Renal cortex interstitium (tissue), 11 donors: ENCODE measurements around the gene CKLF. TPM values are rescaled to one million over a fixed set of nuclear protein-coding genes. Genes with fewer than 3 reads are reported as not detected.
"Not testable (repeated sequence)": the region's sequence is repeated elsewhere in the genome, so short reads cannot be mapped to it uniquely, and the experiment has no call there.

Experiments
- DNase-seq, 11 donors: peaks; one replicate each; pipeline ENCODE4 v3.0.0-alpha.2; 2013; ENCODE audit warnings: low read depth in 9 of 11, low spot score in 4 of 11; ENCODE audit errors: extremely low read depth in 1 of 11
- polyA plus RNA-seq, 3 donors: library from polyadenylated mRNA; unstranded; fragments of 120-200 nt; gene quantifications; one replicate each; pipeline ENCODE4 v1.2.1, GENCODE V29; 2013; ENCODE audit not compliant: insufficient read length in 3 of 3

The CKLF gene
- polyA plus RNA-seq, 3 donors = 33.1 to 42.2 (median 41.5) TPM

GRCh38 chr16:66604376-66605176 lies 52.2 kb downstream of the CKLF start, which contains the start of gene CMTM3:
Gene CMTM3 (plus strand): TSS chr16:66604704. CDS start chr16:66604806, 102 bp downstream.
- DNase-seq = peak in 8 of 11 donors; percentile 55 to 71 (median 62)

DNA sequence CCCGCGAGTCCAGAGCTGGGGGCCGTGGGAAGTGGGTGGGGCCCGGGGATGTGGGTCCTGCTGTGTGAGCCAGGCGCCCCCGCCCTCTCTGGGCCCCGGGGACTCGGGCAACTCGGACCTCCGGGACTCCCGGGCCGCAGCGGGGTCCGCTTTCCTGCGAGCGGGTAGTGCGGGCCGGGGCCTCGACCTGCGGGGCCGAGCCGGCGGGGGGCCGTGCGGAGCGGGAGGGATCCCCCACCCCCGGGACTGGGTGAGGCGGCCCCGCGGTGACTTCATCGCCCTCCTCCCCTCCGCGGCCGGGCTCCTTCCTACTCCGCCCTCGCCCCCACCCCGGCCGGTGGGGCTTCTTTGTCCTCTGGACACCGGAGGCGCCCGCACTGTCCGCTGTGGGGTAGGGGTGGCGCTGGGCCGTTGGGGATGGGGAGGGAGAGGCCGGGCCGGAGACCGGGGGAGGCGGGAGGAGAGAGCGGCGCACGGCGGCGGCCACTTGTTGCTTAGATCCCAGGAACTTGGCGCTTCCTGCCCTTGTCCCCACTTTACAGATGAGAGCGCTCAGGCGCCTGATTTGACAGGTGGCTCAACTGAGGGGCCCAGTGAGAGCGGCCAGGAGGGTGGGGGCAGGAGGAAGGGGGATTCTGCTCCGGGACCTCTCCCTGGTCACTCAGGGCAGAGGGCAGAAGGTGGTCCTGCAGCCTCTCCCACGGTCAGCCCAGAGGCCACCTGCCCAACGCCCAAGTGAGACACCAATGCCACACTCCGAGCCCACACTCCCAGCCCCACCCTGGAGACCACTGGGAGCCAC lies 53.0 kb downstream of the CKLF start:
- DNase-seq = peak in 4 of 11 donors; percentile 24 to 51 (median 46)

DNA sequence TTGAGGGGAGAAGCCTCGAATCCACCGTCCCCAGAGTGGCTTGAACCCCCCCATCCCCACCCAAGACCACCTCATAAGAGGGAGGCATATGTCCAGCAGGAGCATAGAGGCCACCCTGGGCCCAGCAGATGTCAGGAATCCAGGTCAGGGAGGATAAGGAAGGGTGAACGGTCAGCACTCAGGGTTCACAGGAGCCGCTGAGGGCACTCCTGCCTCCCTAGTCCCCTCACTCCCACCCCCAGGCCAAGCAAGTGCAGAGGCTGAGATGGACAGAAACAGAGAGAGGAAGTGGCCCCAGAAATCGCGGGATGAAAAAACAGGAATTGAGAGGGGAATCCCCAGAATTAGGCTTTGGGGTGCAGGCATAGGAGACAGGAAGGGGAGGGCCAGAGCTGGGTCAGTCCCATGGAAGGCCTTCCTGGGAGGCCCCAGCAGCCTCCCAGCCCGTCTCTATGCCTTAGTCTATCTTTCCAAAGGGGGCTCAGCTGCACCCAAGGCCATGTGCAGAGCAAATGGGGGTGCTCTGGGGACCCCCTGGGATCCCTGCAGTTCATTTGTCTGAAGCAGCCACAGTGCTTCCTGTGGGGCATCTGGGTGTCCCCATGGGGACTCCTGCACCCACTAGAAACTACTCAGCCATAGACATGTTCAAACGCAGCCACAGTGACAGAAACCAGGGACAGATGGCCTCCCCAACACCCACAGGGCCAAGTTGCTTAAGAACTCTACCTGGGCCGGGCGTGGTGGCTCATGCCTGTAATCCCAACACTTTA lies 53.8 kb downstream of the CKLF start:
- DNase-seq = no peak

GRCh38 chr16:66608241-66609138 lies 56.1 kb downstream of the CKLF start:
- DNase-seq = peak in 10 of 11 donors; percentile 67 to 86 (median 76)

- no peak for DNase-seq
Measured at GRCh38 chr16:66609139-66609510, 56.7 kb downstream of the CKLF start.

DNA sequence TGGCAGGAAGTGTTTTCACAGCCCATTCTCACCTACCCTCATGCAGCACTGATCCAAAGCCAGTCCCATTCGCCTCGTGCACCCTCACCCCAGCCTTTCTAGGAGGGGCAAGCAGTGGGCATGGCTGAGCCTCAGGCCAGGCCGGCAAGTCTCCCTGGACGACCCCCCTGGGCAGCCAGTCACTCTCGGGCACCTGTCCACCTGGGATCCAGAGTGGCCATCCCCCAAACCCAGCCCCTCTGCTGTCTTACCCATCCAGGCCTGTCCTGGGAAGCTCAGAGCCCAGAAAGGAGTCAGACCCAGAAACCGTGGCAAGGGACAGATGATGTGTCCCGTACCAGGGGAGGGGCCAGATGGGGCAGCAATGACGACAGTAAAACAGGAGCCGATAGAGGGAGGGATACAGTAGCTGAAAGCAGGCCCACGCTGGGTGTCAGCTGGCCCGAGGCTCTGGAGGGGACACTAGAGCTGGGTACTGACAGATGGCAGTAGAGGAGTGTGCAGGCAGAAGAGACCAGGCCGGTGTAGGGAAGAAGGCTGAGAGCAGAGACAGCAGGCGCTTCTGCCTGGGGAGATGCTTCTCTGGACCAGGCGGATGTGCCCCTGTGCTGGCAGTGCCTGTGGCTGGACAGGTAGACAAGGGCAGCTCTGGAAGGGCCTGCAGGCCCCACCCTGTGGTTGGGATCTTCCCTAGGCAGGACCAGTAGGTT lies 57.9 kb downstream of the CKLF start:
- no peak for DNase-seq

DNA sequence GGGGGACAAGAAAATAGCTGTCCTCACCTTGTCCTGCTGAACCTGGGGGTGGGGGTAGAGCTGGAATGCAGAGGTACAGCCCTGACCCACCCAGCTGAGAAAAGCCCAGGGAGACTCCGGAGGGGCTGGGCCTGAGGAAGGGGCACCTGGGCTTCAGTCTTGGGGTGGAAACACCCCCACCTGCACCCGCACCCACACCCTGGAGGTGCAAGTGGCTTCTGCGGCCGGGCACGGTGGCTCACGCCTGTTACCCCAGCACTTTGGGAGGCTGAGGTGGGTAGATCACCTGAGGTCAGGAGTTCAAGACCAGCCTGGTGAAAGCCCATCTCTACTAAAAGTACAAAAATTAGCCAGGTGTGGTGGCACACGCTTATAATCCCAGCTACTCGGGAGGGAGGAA lies 59.5 kb downstream of the CKLF start:
- DNase-seq = not testable (repeated sequence)

- DNase-seq = no peak
Measured at GRCh38 chr16:66612422-66612821, 60.0 kb downstream of the CKLF start.

- no peak for DNase-seq
Measured at GRCh38 chr16:66614161-66614802, 61.9 kb downstream of the CKLF start.

Other genes with a start within 250 kb of the CKLF start
- gene CDH5, start 185.9 kb upstream of the CKLF start, polyA plus RNA-seq = 10 to 100 TPM; 55.8 to 66.3 (median 62.2) TPM
- gene BEAN1, start 125.3 kb upstream of the CKLF start, polyA plus RNA-seq = 1 to 10 TPM; 1.4 to 2.7 (median 1.7) TPM
- 10 to 100 TPM; 30.9 to 46.3 (median 38.1) TPM for gene TK2, start 2.5 kb upstream of the CKLF start, polyA plus RNA-seq
- 1 to 10 TPM; 5.5 to 7.9 (median 7.3) TPM for gene CMTM1, start 13.9 kb downstream of the CKLF start, polyA plus RNA-seq
- gene CMTM2, start 26.9 kb downstream of the CKLF start, polyA plus RNA-seq = under 1 TPM; 0.33 to 0.52 (median 0.39) TPM
- gene CMTM3, start 52.1 kb downstream of the CKLF start, polyA plus RNA-seq = 10 to 100 TPM; 53.0 to 72.1 (median 63.7) TPM
- gene CMTM4, start 144.2 kb downstream of the CKLF start, polyA plus RNA-seq = 10 to 100 TPM; 65.0 to 70.8 (median 67.1) TPM
- 100 to 1,000 TPM; 109 to 156 (median 115) TPM for gene DYNC1LI2, start 199.0 kb downstream of the CKLF start, polyA plus RNA-seq
- under 1 TPM in 1 of 3 donors, not detected in 2; 0.20 TPM for gene TERB1, start 249.0 kb downstream of the CKLF start, polyA plus RNA-seq